Upper lobe of right lung (tissue), 1 donor: ENCODE data around the gene AIMP1. TPM values are rescaled to one million over a fixed set of nuclear protein-coding genes. Genes with fewer than 3 reads are reported as not detected.

Source experiments
- ATAC-seq: fragments of 200-7000 bp; cut with Tn5 transposase; one replicate; pipeline ENCODE4 v1.9.1; 2020; ENCODE audit warnings: mild to moderate bottlenecking, moderate library complexity
- DNase-seq: peaks from one replicate; pipeline ENCODE4 v3.0.0-alpha.2; 2020
- H3K27ac ChIP-seq: fragments of 200-600 bp; one replicate; pipeline ENCODE4 v1.8.0; 2022
- H3K27me3 ChIP-seq: fragments of 200-600 bp; one replicate; pipeline ENCODE4 v1.8.0; 2022; ENCODE audit warnings: mild to moderate bottlenecking
- H3K36me3 ChIP-seq: fragments of 200-600 bp; one replicate; pipeline ENCODE4 v1.8.0; 2022
- H3K4me1 ChIP-seq: fragments of 200-600 bp; one replicate; pipeline ENCODE4 v1.8.0; 2022
- H3K4me3 ChIP-seq: fragments of 200-600 bp; one replicate; pipeline ENCODE4 v1.8.0; 2022; ENCODE audit warnings: mild to moderate bottlenecking
- H3K9me3 ChIP-seq: fragments of 200-600 bp; one replicate; pipeline ENCODE4 v1.8.0; 2022
- CTCF ChIP-seq: fragments of 200-600 bp; IDR thresholded peaks from one replicate; pipeline ENCODE4 v1.8.0; 2022; ENCODE audit warnings: antibody characterized with exemption
- intact Hi-C: fragments of 100-400 bp; cut with DNase I; formaldehyde crosslinking; loops from one replicate; pipeline ENCODE4 v1.11.0; 2022
- total RNA-seq: library from RNA; stranded (reverse); fragmentation: NEBNext Ultra II Directional; extraction: Animal tissue kit (Norgen Biotek cat#: 25700); gene quantifications from one replicate; pipeline ENCODE4 v1.2.1, GENCODE V29; 2021
- donor health status: DM: no; HTN: yes; CAD: no; lungs with severe emphysema.

The AIMP1 gene
- total RNA-seq, 1 donor from 2014 or later: 42.9 TPM

- Histone ChIP-seq H3K27ac (no peak overlapping the region), H3K27me3 (no peaks in the 10 kb centered on the region), H3K4me3 (no peak overlapping the region), H3K9me3 (no peaks in the 10 kb centered on the region), H3K4me1 (no peaks in the 10 kb centered on the region), H3K36me3 (peaks cover 21% of the 10 kb centered on the region)
- TF ChIP-seq CTCF: no peak
- DNase-seq (no peak), ATAC-seq (no peak)
- intact Hi-C loops: no loop called here
These were observed 37.4 kb downstream of the AIMP1 start for GRCh38 chr4:106353786-106354185.

GRCh38 chr4:106355193-106355592, 38.8 kb downstream of the AIMP1 start:
- no peaks in the 10 kb centered on the region for H3K27me3 ChIP-seq
- H3K36me3 ChIP-seq: peaks cover 10% of the 10 kb centered on the region
- H3K4me3 ChIP-seq: peak overlapping the region; percentile 4
- intact Hi-C loops: no loop called here
- ATAC-seq: no peak
- H3K27ac ChIP-seq: no peak overlapping the region
- no peak for TF ChIP-seq CTCF
- H3K4me1 ChIP-seq: no peaks in the 10 kb centered on the region
- no peak for DNase-seq
- no peaks in the 10 kb centered on the region for H3K9me3 ChIP-seq

GRCh38 chr4:106358899-106359298, 42.5 kb downstream of the AIMP1 start:
- peak; percentile 45 for ATAC-seq
- H3K4me3 ChIP-seq: no peak overlapping the region

GRCh38 chr4:106362086-106362825, 45.9 kb downstream of the AIMP1 start:
- ATAC-seq (no peak), DNase-seq (no peak)
- no peaks in the 10 kb centered on the region for H3K27me3 ChIP-seq
- no peak overlapping the region for H3K27ac ChIP-seq
- H3K36me3 ChIP-seq: no peaks in the 10 kb centered on the region
- H3K9me3 ChIP-seq: no peaks in the 10 kb centered on the region
- no peak for TF ChIP-seq CTCF
- H3K4me1 ChIP-seq: peaks cover 7% of the 10 kb centered on the region
- intact Hi-C loops: no loop called here
- H3K4me3 ChIP-seq: no peak overlapping the region

More at GRCh38 chr4:106358899-106359298, 42.5 kb downstream of the AIMP1 start:
- intact Hi-C loops: no loop called here
- Histone ChIP-seq H3K36me3 (no peaks in the 10 kb centered on the region), H3K9me3 (no peaks in the 10 kb centered on the region), H3K27me3 (no peaks in the 10 kb centered on the region), H3K27ac (no peak overlapping the region), H3K4me1 (no peaks in the 10 kb centered on the region)
- TF ChIP-seq CTCF: no peak
- no peak for DNase-seq

- ATAC-seq (no peak), DNase-seq (no peak)
- Histone ChIP-seq H3K4me1 (peaks cover 7% of the 10 kb centered on the region), H3K4me3 (no peak overlapping the region), H3K27ac (no peak overlapping the region), H3K36me3 (no peaks in the 10 kb centered on the region), H3K9me3 (no peaks in the 10 kb centered on the region), H3K27me3 (no peaks in the 10 kb centered on the region)
- intact Hi-C loops: no loop called here
- no peak for TF ChIP-seq CTCF
These were observed 47.9 kb downstream of the AIMP1 start for GRCh38 chr4:106364282-106364681.

GRCh38 chr4:106365613-106366012, 49.3 kb downstream of the AIMP1 start:
- ATAC-seq (peak; percentile 57), DNase-seq (no peak)
- intact Hi-C loops: no loop called here
- no peaks in the 10 kb centered on the region for H3K36me3 ChIP-seq
- H3K27me3 ChIP-seq: no peaks in the 10 kb centered on the region
- H3K27ac ChIP-seq: no peak overlapping the region
- no peaks in the 10 kb centered on the region for H3K9me3 ChIP-seq
- H3K4me3 ChIP-seq: no peak overlapping the region
- TF ChIP-seq CTCF: no peak
- peaks cover 7% of the 10 kb centered on the region for H3K4me1 ChIP-seq
